Skeletal muscle tissue (tissue), 4 donors: ENCODE results near the gene SF3B2. TPM values are rescaled to one million over a fixed set of nuclear protein-coding genes. Genes with fewer than 3 reads are reported as not detected.
A peak's percentile ranks its signal among the peaks of the same experiment; 100 is the strongest.
"Not testable (repeated sequence)": the region's sequence is repeated elsewhere in the genome, so short reads cannot be mapped to it uniquely, and the experiment has no call there.

Source experiments
- H3K27ac ChIP-seq: one replicate; pipeline ENCODE4 v1.7.0; 2013; ENCODE audit warnings: mild to moderate bottlenecking, low read depth, low read length, inconsistent platforms
- H3K27me3 ChIP-seq, 3 donors: one replicate each; pipeline ENCODE4 v1.7.0; 2013; ENCODE audit warnings: low read length in 3 of 3; ENCODE audit not compliant: control insufficient read depth in 3 of 3, insufficient read depth in 3 of 3
- H3K36me3 ChIP-seq, 3 donors: one replicate each; pipeline ENCODE4 v1.7.0; 2013; ENCODE audit warnings: low read length in 3 of 3; ENCODE audit not compliant: control insufficient read depth in 3 of 3, insufficient read depth in 3 of 3
- H3K4me1 ChIP-seq, 3 donors: one replicate each; pipeline ENCODE4 v1.7.0; 2013; ENCODE audit warnings: low read length in 3 of 3, mild to moderate bottlenecking in 3 of 3; ENCODE audit not compliant: control insufficient read depth in 3 of 3, insufficient read depth in 3 of 3
- H3K4me3 ChIP-seq, 3 donors: one replicate each; pipeline ENCODE4 v1.7.0; 2013; ENCODE audit warnings: low read length in 3 of 3
- H3K9ac ChIP-seq, 3 donors: one replicate each; pipeline ENCODE4 v1.7.0; 2013; ENCODE audit warnings: low read length in 3 of 3, mild to moderate bottlenecking in 3 of 3, moderate library complexity in 2 of 3, low read depth in 1 of 3
- H3K9me3 ChIP-seq, 3 donors: one replicate each; pipeline ENCODE4 v1.7.0; 2013; ENCODE audit warnings: low read length in 3 of 3; ENCODE audit not compliant: control insufficient read depth in 3 of 3
- total RNA-seq: library from RNA; depleted of rRNA; stranded (reverse); fragments of >200 nt; gene quantifications from one replicate; pipeline ENCODE4 v1.2.3, GENCODE V29; 2014
- donor health status: Osteomylitis.

SF3B2 gene
- total RNA-seq, 1 donor from 2014 or later = 62.1 TPM

GRCh38 chr11:66101066-66101464 lies 48.9 kb downstream of the SF3B2 start:
- H3K4me1 ChIP-seq = peaks cover 0 to 5% (median 3%) of the 10 kb centered on the region in 3 donors
- H3K27me3 ChIP-seq = no peaks in the 10 kb centered on the region
- H3K9me3 ChIP-seq = no peaks in the 10 kb centered on the region
- H3K4me3 ChIP-seq = no peak overlapping the region
- H3K36me3 ChIP-seq = no peaks in the 10 kb centered on the region
- H3K9ac ChIP-seq = peak overlapping the region in 1 of 3 donors; percentile 21
- H3K27ac ChIP-seq = no peak overlapping the region

- Histone ChIP-seq H3K9ac (no peak overlapping the region), H3K9me3 (no peaks in the 10 kb centered on the region), H3K4me1 (peaks cover 0 to 5% (median 3%) of the 10 kb centered on the region in 3 donors), H3K27ac (no peak overlapping the region), H3K4me3 (no peak overlapping the region), H3K27me3 (no peaks in the 10 kb centered on the region), H3K36me3 (no peaks in the 10 kb centered on the region)
Measured at GRCh38 chr11:66104057-66104638, 52.0 kb downstream of the SF3B2 start.

- Histone ChIP-seq H3K9ac (no peak overlapping the region), H3K27me3 (no peaks in the 10 kb centered on the region), H3K9me3 (no peaks in the 10 kb centered on the region), H3K4me3 (no peak overlapping the region), H3K4me1 (peaks cover 0 to 3% (median 2%) of the 10 kb centered on the region in 3 donors), H3K27ac (no peak overlapping the region), H3K36me3 (no peaks in the 10 kb centered on the region)
Measured at GRCh38 chr11:66106786-66107599, 54.8 kb downstream of the SF3B2 start.

- Histone ChIP-seq H3K4me3 (no peak overlapping the region), H3K27me3 (no peaks in the 10 kb centered on the region), H3K4me1 (peaks cover 0 to 11% (median 3%) of the 10 kb centered on the region in 3 donors), H3K9me3 (no peaks in the 10 kb centered on the region), H3K36me3 (no peaks in the 10 kb centered on the region), H3K27ac (no peak overlapping the region), H3K9ac (no peak overlapping the region)
Measured at GRCh38 chr11:66107600-66108510, 55.7 kb downstream of the SF3B2 start.

- H3K9ac ChIP-seq = no peak overlapping the region
- no peak overlapping the region for H3K4me3 ChIP-seq
- H3K27me3 ChIP-seq = no peaks in the 10 kb centered on the region
- H3K36me3 ChIP-seq = no peaks in the 10 kb centered on the region
- no peaks in the 10 kb centered on the region for H3K9me3 ChIP-seq
- H3K4me1 ChIP-seq = peaks cover 0 to 13% (median 3%) of the 10 kb centered on the region in 3 donors
- no peak overlapping the region for H3K27ac ChIP-seq
Measured at GRCh38 chr11:66109294-66109693, 57.1 kb downstream of the SF3B2 start.

- no peaks in the 10 kb centered on the region for H3K9me3 ChIP-seq
- H3K27ac ChIP-seq = no peak overlapping the region
- H3K9ac ChIP-seq = no peak overlapping the region
- H3K4me1 ChIP-seq = peaks cover 2 to 13% (median 3%) of the 10 kb centered on the region in 3 donors
- H3K36me3 ChIP-seq = no peaks in the 10 kb centered on the region
- H3K4me3 ChIP-seq = no peak overlapping the region
- H3K27me3 ChIP-seq = no peaks in the 10 kb centered on the region
Measured at GRCh38 chr11:66111158-66111557, 59.0 kb downstream of the SF3B2 start.

- H3K36me3 ChIP-seq = no peaks in the 10 kb centered on the region
- H3K4me3 ChIP-seq = no peak overlapping the region
- H3K27me3 ChIP-seq = no peaks in the 10 kb centered on the region
- no peaks in the 10 kb centered on the region for H3K9me3 ChIP-seq
- no peak overlapping the region for H3K27ac ChIP-seq
- H3K9ac ChIP-seq = no peak overlapping the region
- peaks cover 2 to 13% (median 3%) of the 10 kb centered on the region in 3 donors for H3K4me1 ChIP-seq
Measured at GRCh38 chr11:66112041-66112491, 59.9 kb downstream of the SF3B2 start.

GRCh38 chr11:66112601-66113499 lies 60.7 kb downstream of the SF3B2 start:
- Histone ChIP-seq H3K27ac (no peak overlapping the region), H3K9ac (no peak overlapping the region), H3K27me3 (no peaks in the 10 kb centered on the region), H3K4me1 (peaks cover 2 to 13% (median 3%) of the 10 kb centered on the region in 3 donors), H3K36me3 (no peaks in the 10 kb centered on the region), H3K9me3 (no peaks in the 10 kb centered on the region), H3K4me3 (no peak overlapping the region)

- not testable (repeated sequence) for H3K27me3 ChIP-seq, H3K36me3 ChIP-seq, H3K9ac ChIP-seq, H3K27ac ChIP-seq, H3K4me3 ChIP-seq, H3K9me3 ChIP-seq
- H3K4me1 ChIP-seq = peaks cover 3 to 13% (median 5%) of the 10 kb centered on the region in 3 donors
Measured at GRCh38 chr11:66114957-66115356, 62.8 kb downstream of the SF3B2 start.
